Measurements from ENCODE around the gene ZMIZ1. TPM values are rescaled to one million over a fixed set of nuclear protein-coding genes. Genes with fewer than 3 reads are reported as not detected.

ZMIZ1 gene
- total and polyA plus RNA-seq, 2 experiments from 2014 or later = 48.2 to 78.8 TPM

- peaks cover 31% of the 10 kb centered on the region for H3K4me1 ChIP-seq (ENCODE audit: low read depth)
- H3K27me3 ChIP-seq = no peaks in the 10 kb centered on the region
- H3K36me3 ChIP-seq = peaks cover 3% of the 10 kb centered on the region
- no peaks in the 10 kb centered on the region for H3K9me3 ChIP-seq (ENCODE audit: low read depth)
- H3K4me3 ChIP-seq = no peak overlapping the region
- DNase-seq (ENCODE audit: low read depth in 1 of 2, low spot score in 1 of 2) = peak; percentile 90 to 94
- TF ChIP-seq CTCF (IDR thresholded peaks at IDR 0.05; ENCODE audit: low read depth, low read length) = peak; percentile 81
- peak overlapping the region; percentile 85 for H3K27ac ChIP-seq
Observed at GRCh38 chr10:79195091-79195923, 126.5 kb downstream of the ZMIZ1 start.

DNA sequence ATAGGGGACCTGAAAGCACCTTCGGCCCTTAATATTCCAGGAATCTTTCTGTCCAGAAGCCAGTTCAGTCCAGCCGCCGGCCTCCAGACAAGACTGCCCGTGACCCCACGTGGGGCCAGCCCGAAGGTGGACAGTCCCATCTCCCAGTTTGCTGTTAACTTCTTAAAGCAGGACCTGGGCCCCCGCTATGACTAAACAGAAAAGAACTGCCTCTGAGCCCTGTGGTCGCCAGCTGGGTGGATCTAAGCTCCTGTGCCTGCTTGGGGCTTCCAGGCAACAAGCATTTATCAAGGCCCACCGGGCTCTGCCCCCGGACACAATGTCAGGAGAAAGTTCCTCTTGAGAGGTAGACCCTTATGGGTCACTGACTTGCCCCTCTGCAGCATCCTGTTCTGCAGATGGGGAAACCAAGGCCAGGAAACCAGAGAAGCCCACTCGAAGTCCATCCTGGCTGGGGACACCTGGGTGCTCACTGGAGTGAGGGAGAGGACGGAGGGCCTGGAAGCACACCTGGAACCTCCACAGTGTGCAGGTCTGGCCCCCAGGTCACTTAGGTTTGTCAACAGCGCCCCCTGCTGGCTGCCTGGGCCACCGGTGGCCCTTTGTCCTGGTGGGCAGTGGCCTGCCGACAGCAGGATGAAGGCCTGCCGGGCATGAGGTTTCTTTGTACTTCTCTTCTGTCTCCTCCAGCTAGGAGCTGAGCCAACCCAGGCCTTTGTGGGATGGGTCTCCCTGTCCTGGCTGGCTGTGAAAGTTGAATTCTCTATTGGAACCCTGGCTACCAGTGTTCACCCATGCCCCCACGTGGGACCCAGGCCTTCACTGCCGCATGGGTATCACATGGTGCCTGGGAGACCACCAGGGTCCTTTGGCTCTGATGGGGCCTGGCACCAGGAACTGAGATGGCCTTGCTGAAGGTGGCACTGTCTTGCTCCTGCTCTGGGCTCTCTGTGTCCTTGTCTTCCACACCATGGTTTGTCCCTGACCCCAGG lies 128.0 kb downstream of the ZMIZ1 start:
- no peak overlapping the region for H3K4me3 ChIP-seq
- peak; percentile 89 for TF ChIP-seq CTCF (IDR thresholded peaks at IDR 0.05; ENCODE audit: low read depth, low read length)
- DNase-seq (ENCODE audit: low read depth in 1 of 2, low spot score in 1 of 2) = peak; percentile 72 to 86
- no peaks in the 10 kb centered on the region for H3K9me3 ChIP-seq (ENCODE audit: low read depth)
- peak overlapping the region; percentile 36 for H3K27ac ChIP-seq
- peaks cover 19% of the 10 kb centered on the region for H3K4me1 ChIP-seq (ENCODE audit: low read depth)
- H3K27me3 ChIP-seq = no peaks in the 10 kb centered on the region
- H3K36me3 ChIP-seq = peaks cover 7% of the 10 kb centered on the region

DNA sequence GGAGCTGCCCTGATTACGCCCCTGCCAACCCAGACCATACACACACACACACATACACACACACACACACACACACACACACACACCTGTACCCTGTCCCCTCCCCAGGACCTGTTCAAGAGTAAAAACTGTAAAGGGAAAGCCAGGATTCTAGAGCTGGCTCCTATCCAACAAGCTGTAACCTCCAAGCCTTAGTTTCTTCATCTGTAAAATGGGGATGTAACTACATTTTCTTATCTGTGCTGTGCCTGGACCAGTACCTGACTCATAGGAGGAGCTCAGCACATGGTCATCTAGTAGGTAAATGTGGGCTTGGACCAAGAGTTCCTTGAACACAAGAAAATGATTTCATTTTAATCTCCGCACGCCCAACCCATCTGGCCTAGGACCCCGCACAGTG lies 128.8 kb downstream of the ZMIZ1 start:
- H3K36me3 ChIP-seq = peaks cover 7% of the 10 kb centered on the region
- no peak overlapping the region for H3K4me3 ChIP-seq
- DNase-seq (ENCODE audit: low read depth in 1 of 2, low spot score in 1 of 2) = no peak
- H3K9me3 ChIP-seq (ENCODE audit: low read depth) = no peaks in the 10 kb centered on the region
- no peaks in the 10 kb centered on the region for H3K27me3 ChIP-seq
- TF ChIP-seq CTCF (IDR thresholded peaks at IDR 0.05; ENCODE audit: low read depth, low read length) = no peak
- peaks cover 12% of the 10 kb centered on the region for H3K4me1 ChIP-seq (ENCODE audit: low read depth)
- peak overlapping the region; percentile 36 for H3K27ac ChIP-seq

- H3K4me1 ChIP-seq (ENCODE audit: low read depth) = peaks cover 14% of the 10 kb centered on the region
- H3K36me3 ChIP-seq = peaks cover 10% of the 10 kb centered on the region
- no peaks in the 10 kb centered on the region for H3K27me3 ChIP-seq
- no peaks in the 10 kb centered on the region for H3K9me3 ChIP-seq (ENCODE audit: low read depth)
- H3K4me3 ChIP-seq = no peak overlapping the region
- no peak overlapping the region for H3K27ac ChIP-seq
- DNase-seq (ENCODE audit: low read depth in 1 of 2, low spot score in 1 of 2) = no peak
- TF ChIP-seq CTCF (IDR thresholded peaks at IDR 0.05; ENCODE audit: low read depth, low read length) = no peak
Observed at GRCh38 chr10:79200346-79200745, 131.6 kb downstream of the ZMIZ1 start.

DNA sequence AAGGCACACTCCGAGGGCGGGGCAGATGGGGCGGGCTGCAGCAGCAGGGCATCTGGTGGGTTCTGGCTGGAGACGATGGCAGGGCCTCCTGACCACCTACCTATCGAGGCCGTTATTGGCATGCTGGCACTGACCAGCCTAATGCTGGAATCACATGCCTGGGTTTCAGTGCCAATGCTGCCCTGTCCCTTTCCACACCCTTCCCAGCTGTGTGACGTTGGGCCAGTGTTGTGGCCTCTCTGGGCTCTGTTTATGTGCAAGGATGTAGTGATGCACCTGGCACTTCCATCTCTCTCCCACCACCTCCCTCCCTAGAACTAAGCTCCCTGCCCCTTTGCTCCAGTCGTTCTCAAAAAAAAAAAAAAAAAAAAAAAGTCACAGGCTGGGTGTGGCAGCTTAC lies 132.9 kb downstream of the ZMIZ1 start:
- no peaks in the 10 kb centered on the region for H3K9me3 ChIP-seq (ENCODE audit: low read depth)
- peaks cover 14% of the 10 kb centered on the region for H3K4me1 ChIP-seq (ENCODE audit: low read depth)
- H3K36me3 ChIP-seq = peaks cover 17% of the 10 kb centered on the region

More for the DNA sequence above, 132.9 kb downstream of the ZMIZ1 start:
- no peak overlapping the region for H3K27ac ChIP-seq
- TF ChIP-seq CTCF (IDR thresholded peaks at IDR 0.05; ENCODE audit: low read depth, low read length) = no peak
- H3K4me3 ChIP-seq = no peak overlapping the region
- no peak for DNase-seq (ENCODE audit: low read depth in 1 of 2, low spot score in 1 of 2)
- H3K27me3 ChIP-seq = no peaks in the 10 kb centered on the region

All from cardiac muscle cell (in vitro differentiated cells and primary cell).